Testis (tissue), 2 donors: Measurements from ENCODE around the gene HOXA10.

Source experiments
- CTCF ChIP-seq, 3 experiments: fragments of 450-650 bp in 2 of 3; fragments of 200-600 bp in 1 of 3; sonication (generic) in 1 of 3; IDR thresholded peaks; one replicate each; pipeline ENCODE4 v1.5.1; 2016 to 2019; ENCODE audit warnings: antibody characterized with exemption in 3 of 3, mild to moderate bottlenecking in 2 of 3, moderate library complexity in 1 of 3
- POLR2A ChIP-seq: fragments of 450-650 bp; IDR thresholded peaks from one replicate; pipeline ENCODE4 v1.6.1; 2017; ENCODE audit warnings: antibody characterized with exemption, mild to moderate bottlenecking, moderate library complexity

- TF ChIP-seq CTCF (IDR thresholded peaks at IDR 0.05) (no peak), POLR2A (no peak)
Observed at GRCh38 chr7:27171325-27171636, 2.8 kb downstream of the HOXA10 start.
